ENCODE measurements around the gene PRR22.

DNA sequence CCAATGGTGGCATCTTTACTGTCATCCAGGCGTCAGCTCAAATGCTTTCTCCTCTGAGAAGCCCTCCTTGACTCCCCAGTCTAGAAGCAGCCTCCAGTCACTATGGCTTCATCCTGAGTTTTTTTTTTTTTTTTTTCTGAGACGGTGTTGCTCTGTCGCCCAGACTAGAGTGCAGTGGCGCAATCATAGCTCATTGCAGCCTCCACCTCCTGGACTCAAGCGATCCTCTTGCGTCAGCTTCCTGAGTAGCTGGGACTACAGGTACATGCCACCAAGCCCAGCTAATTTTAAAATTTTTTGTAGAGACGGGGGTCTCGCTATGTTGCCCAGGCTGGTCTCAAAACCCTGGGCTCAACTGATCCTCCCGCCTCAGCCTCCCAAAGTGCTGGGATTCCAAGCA lies 24.5 kb upstream of the PRR22 start:
- TF ChIP-seq, protein P1, sequence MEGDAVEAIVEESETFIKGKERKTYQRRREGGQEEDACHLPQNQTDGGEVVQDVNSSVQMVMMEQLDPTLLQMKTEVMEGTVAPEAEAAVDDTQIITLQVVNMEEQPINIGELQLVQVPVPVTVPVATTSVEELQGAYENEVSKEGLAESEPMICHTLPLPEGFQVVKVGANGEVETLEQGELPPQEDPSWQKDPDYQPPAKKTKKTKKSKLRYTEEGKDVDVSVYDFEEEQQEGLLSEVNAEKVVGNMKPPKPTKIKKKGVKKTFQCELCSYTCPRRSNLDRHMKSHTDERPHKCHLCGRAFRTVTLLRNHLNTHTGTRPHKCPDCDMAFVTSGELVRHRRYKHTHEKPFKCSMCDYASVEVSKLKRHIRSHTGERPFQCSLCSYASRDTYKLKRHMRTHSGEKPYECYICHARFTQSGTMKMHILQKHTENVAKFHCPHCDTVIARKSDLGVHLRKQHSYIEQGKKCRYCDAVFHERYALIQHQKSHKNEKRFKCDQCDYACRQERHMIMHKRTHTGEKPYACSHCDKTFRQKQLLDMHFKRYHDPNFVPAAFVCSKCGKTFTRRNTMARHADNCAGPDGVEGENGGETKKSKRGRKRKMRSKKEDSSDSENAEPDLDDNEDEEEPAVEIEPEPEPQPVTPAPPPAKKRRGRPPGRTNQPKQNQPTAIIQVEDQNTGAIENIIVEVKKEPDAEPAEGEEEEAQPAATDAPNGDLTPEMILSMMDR (IDR thresholded peaks at IDR 0.05; ENCODE audit: poor library complexity) = no peak
- TF ChIP-seq EZH2phosphoT487 (IDR thresholded peaks at IDR 0.05; ENCODE audit: low read depth, severe bottlenecking, unreplicated experiment) = no peak

Data from hepatocyte (in vitro differentiated cells).